Aorta (tissue), 5 donors: Measurements from ENCODE around the gene ZC3H12D. TPM values are rescaled to one million over a fixed set of nuclear protein-coding genes. Genes with fewer than 3 reads are reported as not detected.

Experiments used
- ATAC-seq: fragments of 200-7000 bp; cut with Tn5 transposase; one replicate; pipeline ENCODE4 v1.9.1; 2022; ENCODE audit warnings: moderate library complexity; ENCODE audit not compliant: low FRiP score
- DNase-seq, 2 donors: peaks; one replicate each; pipeline ENCODE4 v3.0.0-alpha.2; 2020
- H3K27ac ChIP-seq, 2 donors: one replicate each; pipeline ENCODE4 v1.5.1; 2013; ENCODE audit warnings: low read length in 2 of 2, mild to moderate bottlenecking in 2 of 2, moderate library complexity in 2 of 2, control low read depth in 1 of 2, inconsistent platforms in 1 of 2, low read depth in 1 of 2
- H3K27me3 ChIP-seq, 2 donors: one replicate each; pipeline ENCODE4 v1.6.1; 2013; ENCODE audit warnings: control low read depth in 1 of 2, low read length in 1 of 2, mild to moderate bottlenecking in 1 of 2, moderate library complexity in 1 of 2; ENCODE audit not compliant: insufficient read depth in 2 of 2, control insufficient read depth in 1 of 2
- H3K36me3 ChIP-seq, 2 donors: one replicate each; pipeline ENCODE4 v1.6.1; 2013; ENCODE audit warnings: control low read depth in 1 of 2, low read length in 1 of 2, mild to moderate bottlenecking in 1 of 2; ENCODE audit not compliant: insufficient read depth in 2 of 2, control insufficient read depth in 1 of 2
- H3K4me1 ChIP-seq, 2 donors: one replicate each; pipeline ENCODE4 v1.6.1; 2013; ENCODE audit warnings: low read length in 2 of 2, control low read depth in 1 of 2, mild to moderate bottlenecking in 1 of 2, moderate library complexity in 1 of 2; ENCODE audit not compliant: insufficient read depth in 2 of 2, control insufficient read depth in 1 of 2
- H3K4me3 ChIP-seq, 2 donors: one replicate each; pipeline ENCODE4 v1.5.1; 2013; ENCODE audit warnings: low read length in 2 of 2, control low read depth in 1 of 2, mild to moderate bottlenecking in 1 of 2
- H3K9me3 ChIP-seq: one replicate; pipeline ENCODE4 v1.6.1; 2013; ENCODE audit warnings: mild to moderate bottlenecking, low read length; ENCODE audit not compliant: control insufficient read depth
- WGBS, 2 donors: extraction: QIAGEN DNeasy Blood & Tissue Kit; methylation state at CpG; one replicate each; pipeline ENCODE4 v1.1.7; 2013; 5-methylcytosine and 5-hydroxymethylcytosine counted together
- intact Hi-C, 2 donors: fragments of 100-400 bp; cut with DNase I; formaldehyde crosslinking; loops; one replicate each; pipeline versions ENCODE4 v1.14.2 to v1.15.0; 2022
- polyA plus RNA-seq, 2 donors: library from polyadenylated mRNA; stranded (reverse); fragments of 200-250 nt; gene quantifications; one replicate each; pipeline ENCODE4 v1.2.3, GENCODE V29; 2013
- total RNA-seq, 2 donors: library from RNA; stranded (reverse); fragmentation: NEBNext Ultra II Directional; extraction: Animal tissue kit (Norgen Biotek cat#: 25700); gene quantifications; one replicate each; pipeline ENCODE4 v1.2.1, GENCODE V29; 2021
- donor health status: healthy with polysubstance abuse.
- donor health status: Bipolar disorder and iron deficiency.
- donor health status: DM: no; HTN: no; CAD: no.
- donor health status: DM: no; HTN: no; CAD: no.
- donor health status: DM: yes; HTN: yes; CAD: no.

ZC3H12D gene
- total and polyA plus RNA-seq, 4 donors = 0.10 to 3.0 (median 1.5) TPM

DNA sequence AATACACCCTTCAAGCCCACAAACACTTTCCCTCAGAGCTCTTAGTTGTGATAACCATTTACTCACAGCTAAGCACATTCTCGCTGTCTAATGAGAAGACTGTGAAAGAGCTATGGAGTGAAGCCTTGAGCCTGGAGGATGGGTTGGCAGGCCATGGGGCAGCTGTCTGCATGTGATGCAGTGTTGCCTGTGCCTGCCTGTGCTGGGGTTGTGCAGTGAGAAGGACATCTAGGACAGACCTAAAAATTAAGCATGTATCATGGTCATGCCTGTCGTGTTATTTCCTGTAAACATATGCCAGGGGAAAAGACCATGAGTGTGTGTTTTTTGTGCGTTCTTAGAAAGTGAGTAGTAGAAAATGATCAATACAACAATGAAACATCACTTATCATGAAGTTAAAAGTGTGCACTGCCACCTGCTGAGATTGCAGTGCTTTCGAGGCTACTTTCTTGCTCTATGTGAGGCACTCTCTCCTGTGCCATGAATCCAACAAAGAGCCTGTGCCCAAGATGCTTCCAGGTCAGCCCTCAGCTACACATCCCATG is 8.1 kb upstream of the ZC3H12D start:
- Histone ChIP-seq H3K9me3 (no peaks in the 10 kb centered on the region), H3K36me3 (no peaks in the 10 kb centered on the region), H3K4me1 (no peaks in the 10 kb centered on the region), H3K4me3 (no peak overlapping the region), H3K27ac (no peak overlapping the region), H3K27me3 (no peaks in the 10 kb centered on the region)
- WGBS, 2 donors = 91 to 96% methylated on average over 4 of the region's 4 CpGs
- ATAC-seq (no peak), DNase-seq (no peak)
- intact Hi-C loops = no loop called here

DNA sequence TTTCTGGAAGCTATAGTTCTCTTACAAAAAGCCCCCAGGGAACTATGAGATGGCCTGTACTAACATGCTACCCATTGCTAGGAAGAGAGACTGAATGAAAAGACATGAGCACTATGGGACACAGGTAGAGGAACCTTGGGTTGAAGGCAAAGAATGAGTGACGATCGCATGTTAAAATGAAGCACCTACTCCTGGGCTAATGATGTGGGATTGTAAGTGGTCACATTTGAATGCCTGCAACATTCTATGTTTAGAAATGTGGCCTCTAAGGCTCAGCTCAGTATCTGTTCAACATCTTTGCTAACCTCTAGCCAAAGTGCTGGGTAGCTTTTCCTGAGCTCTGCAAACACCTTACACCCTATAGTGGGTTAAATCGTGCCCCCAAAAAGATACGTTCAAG is 5.2 kb upstream of the ZC3H12D start:
- no peaks in the 10 kb centered on the region for H3K27me3 ChIP-seq
- DNase-seq (no peak), ATAC-seq (no peak)
- no peaks in the 10 kb centered on the region for H3K9me3 ChIP-seq
- intact Hi-C loops = no loop called here
- H3K36me3 ChIP-seq = no peaks in the 10 kb centered on the region
- no peak overlapping the region for H3K27ac ChIP-seq
- 92 to 94% methylated on average over 4 of the region's 4 CpGs for WGBS, 2 donors
- no peaks in the 10 kb centered on the region for H3K4me1 ChIP-seq
- no peak overlapping the region for H3K4me3 ChIP-seq

DNA sequence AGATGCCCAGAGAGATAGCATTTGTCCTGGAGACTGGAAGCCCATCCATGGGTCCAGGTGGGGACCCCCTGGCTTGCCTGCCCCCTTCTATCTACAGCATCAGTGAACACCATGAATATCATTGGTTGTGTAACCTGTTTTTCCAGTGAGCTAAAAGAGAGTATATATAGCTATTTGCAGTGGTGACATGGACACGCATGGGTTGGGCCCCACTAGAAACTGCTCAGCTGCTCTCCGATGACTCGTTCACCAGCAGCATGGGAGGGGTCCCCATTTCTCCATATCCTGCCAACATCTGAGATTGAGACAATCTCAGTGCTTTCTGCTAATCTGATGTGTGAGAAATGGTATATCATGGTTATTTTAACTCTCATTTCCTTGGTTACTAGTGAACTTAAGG is 4.0 kb upstream of the ZC3H12D start:
- DNase-seq (no peak), ATAC-seq (no peak)
- intact Hi-C loops = no loop called here
- Histone ChIP-seq H3K27ac (no peak overlapping the region), H3K4me3 (no peak overlapping the region), H3K4me1 (no peaks in the 10 kb centered on the region), H3K36me3 (no peaks in the 10 kb centered on the region), H3K27me3 (no peaks in the 10 kb centered on the region), H3K9me3 (no peaks in the 10 kb centered on the region)
- WGBS, 2 donors = 53 to 64% methylated on average over 3 of the region's 3 CpGs

DNA sequence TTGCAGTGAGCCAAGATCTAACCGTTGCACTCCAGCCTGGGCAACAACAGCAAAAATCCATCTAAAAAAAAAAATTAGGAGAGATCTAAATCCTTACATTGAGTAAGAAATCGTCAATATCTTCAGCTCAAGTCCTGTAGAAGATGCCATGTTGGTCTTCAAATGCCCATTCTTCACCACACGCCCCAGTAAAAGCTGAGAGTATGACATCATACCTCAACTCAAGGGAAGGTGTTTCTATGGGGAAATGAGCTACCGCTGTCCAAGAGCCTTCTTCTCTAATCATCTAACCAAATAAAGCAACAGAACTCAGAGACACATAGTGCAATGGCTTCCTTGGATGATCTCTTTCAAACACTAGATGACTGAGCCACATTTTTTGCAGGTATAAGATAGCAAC is 2.5 kb upstream of the ZC3H12D start:
- ATAC-seq = no peak
- H3K27ac ChIP-seq = no peak overlapping the region
- H3K36me3 ChIP-seq = no peaks in the 10 kb centered on the region
- H3K4me1 ChIP-seq = no peaks in the 10 kb centered on the region
- intact Hi-C loops = no loop called here
- no peak overlapping the region for H3K4me3 ChIP-seq
- WGBS, 2 donors = 94% methylated on average over 4 of the region's 4 CpGs
- no peak for DNase-seq
- no peaks in the 10 kb centered on the region for H3K27me3 ChIP-seq
- H3K9me3 ChIP-seq = no peaks in the 10 kb centered on the region

DNA sequence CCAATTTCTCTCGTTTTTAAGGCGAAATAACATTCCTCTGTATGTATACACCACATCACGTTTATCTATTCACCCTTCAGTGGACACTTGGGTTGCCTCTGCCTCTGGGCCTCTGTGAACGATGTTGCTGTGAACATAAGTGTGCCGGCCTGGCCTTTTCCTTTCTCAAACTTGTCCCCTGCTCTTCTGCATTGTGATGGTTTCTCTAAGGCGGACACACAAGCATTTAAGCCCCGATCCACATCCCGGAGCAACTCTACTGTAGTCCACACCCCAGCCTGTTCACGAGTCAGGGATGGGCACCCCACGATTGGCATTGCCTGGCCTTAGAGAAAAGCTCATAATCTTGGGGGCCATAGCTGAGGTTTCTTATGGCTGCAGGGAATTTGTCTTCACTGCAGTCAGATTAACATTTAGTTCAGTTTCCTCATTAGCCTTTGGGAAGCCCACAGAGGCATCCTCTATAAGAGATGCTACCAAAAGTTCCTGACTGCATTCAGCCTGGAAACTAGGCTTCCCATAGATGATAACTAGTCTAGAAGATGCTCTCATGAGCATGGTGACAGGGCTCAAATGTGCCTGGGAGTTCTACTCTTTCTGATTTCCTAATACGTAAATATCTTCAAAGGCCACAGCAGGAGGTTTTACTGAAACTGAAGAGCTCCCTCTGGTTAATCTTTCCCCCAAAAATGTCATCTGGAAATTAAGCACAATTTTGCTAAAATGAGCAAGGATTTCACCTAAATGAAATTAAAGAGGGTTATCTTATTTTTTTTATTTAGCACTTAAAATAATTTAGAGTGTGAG is 762 bp downstream of the ZC3H12D start:
- Histone ChIP-seq H3K4me1 (no peaks in the 10 kb centered on the region), H3K4me3 (no peak overlapping the region), H3K9me3 (no peaks in the 10 kb centered on the region), H3K27ac (no peak overlapping the region), H3K36me3 (no peaks in the 10 kb centered on the region), H3K27me3 (no peaks in the 10 kb centered on the region)
- intact Hi-C loops = no loop called here
- no peak for ATAC-seq
- WGBS, 2 donors = 93 to 94% methylated on average over 11 of the region's 11 CpGs
- no peak for DNase-seq

DNA sequence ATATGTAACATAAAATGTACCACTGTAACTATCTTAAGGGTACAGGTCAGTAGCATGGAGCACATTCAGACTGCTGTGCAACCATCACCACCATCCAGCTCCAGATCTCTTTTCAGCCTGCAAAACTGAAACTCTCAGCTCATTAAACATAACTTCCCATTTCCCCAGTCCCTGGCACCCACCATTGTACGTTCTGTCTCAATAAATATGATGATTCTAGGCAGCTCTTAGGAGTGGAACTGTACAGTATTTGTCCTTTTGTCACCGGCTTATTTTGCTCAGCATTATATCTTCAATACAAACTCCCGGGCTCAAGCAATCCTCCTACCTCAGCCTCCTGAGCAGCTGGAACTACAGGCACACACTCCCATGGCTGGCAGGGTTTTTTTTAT is 1.5 kb downstream of the ZC3H12D start:
- Histone ChIP-seq H3K4me1 (no peaks in the 10 kb centered on the region), H3K9me3 (no peaks in the 10 kb centered on the region), H3K27ac (no peak overlapping the region), H3K36me3 (no peaks in the 10 kb centered on the region), H3K4me3 (no peak overlapping the region), H3K27me3 (no peaks in the 10 kb centered on the region)
- ATAC-seq (no peak), DNase-seq (no peak)
- WGBS, 2 donors = 89 to 94% methylated on average over 3 of the region's 3 CpGs
- intact Hi-C loops = no loop called here

DNA sequence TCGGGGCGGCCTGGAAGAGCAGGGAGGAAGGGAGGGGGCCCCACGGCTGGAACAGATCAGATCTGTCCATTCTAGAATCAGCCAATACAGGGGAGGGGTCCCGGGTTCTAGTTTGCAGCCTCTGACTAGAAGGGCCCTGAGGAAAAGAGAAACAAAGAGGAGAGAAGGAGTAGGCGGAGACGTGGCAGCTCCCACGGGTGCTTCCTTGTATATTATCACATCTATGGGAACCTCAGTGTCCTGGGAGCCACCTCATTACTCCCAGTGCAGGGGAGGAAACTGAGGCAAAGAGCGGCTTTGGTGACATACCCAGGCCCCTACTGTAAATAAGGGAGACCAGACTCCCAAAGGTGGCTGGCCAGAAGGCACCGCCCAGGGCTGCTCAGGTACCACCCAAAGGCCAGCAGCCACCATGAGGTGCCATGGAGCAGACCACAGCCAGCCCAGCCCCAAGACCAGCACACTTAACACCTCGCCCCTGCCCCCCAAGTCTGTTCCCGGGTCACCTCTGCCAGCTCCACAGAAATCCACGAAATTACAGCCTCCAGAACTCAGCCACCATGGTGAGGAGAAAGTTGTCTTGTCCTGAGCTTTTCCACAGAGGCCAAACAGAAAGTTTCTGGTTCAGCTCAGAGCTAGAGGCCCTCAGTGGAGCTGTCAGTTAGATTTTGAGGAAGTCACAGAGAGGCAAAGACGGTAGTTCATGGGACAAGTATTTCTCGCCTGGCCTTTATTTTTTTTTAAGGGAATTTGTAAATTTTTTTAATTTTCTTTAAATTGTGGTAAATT is 2.1 kb downstream of the ZC3H12D start:
- H3K4me3 ChIP-seq = no peak overlapping the region
- 72 to 74% methylated on average over 14 of the region's 14 CpGs for WGBS, 2 donors
- H3K36me3 ChIP-seq = no peaks in the 10 kb centered on the region
- intact Hi-C loops = no loop called here
- ATAC-seq (peak; percentile 42), DNase-seq (no peak)
- no peaks in the 10 kb centered on the region for H3K4me1 ChIP-seq
- no peaks in the 10 kb centered on the region for H3K9me3 ChIP-seq
- no peaks in the 10 kb centered on the region for H3K27me3 ChIP-seq
- no peak overlapping the region for H3K27ac ChIP-seq

DNA sequence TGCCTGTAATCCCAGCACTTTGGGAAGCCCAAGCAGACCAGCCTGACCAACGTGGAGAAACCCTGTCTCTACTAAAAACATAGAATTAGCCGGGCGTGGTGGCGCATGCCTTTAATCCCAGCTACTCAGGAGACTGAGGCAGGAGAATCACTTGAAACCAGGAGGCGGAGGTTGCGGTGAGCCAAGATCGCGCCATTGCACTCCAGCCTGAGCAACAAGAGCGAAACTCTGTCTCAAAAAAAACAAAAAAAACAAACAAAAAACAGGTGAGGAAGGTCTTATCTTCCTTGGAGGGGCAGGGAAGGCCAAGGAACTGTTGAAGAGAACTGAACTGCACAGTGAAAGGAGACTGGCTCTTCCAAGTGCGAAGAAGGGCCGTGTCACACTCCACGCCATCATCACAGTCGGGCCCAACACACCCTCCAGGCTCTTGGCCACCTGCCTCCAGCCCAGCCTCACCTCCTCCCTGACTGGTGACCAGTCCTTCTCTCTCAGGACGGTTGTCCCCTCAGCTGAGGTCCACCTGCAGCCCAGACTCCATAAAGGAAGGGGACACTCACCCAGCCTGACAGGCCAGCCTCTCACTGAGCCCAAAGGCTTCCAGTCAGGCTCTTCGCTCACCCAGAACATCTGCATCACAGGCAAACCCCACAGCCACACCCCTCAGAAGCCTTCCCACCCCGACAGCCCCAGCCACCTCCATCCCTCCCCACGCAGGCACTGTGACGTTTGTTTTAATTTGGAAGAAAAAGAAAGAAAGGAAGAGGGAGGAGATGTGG is 4.1 kb downstream of the ZC3H12D start:
- Histone ChIP-seq H3K27ac (no peak overlapping the region), H3K9me3 (no peaks in the 10 kb centered on the region), H3K4me1 (no peaks in the 10 kb centered on the region), H3K27me3 (no peaks in the 10 kb centered on the region), H3K4me3 (no peak overlapping the region), H3K36me3 (no peaks in the 10 kb centered on the region)
- ATAC-seq (no peak), DNase-seq (no peak)
- 97% methylated on average over 18 of the region's 18 CpGs for WGBS, 2 donors
- intact Hi-C loops = no loop called here
